IMR-90 (cell line): ENCODE results near the gene ASTN2.

Experiments
- BHLHE40 ChIP-seq: fragments of 150-350 bp; IDR thresholded peaks from 2 replicates; pipeline ENCODE4 v1.6.1; 2016; ENCODE audit warnings: mild to moderate bottlenecking, low read depth, low read length
- CEBPB ChIP-seq: IDR thresholded peaks from 2 replicates; pipeline ENCODE4 v1.6.1; 2012; ENCODE audit warnings: low read depth, low read length, improper control_type of control experiment
- CTCF ChIP-seq: conservative IDR thresholded peaks from 2 replicates; pipeline ENCODE4 v1.5.1; 2012; ENCODE audit warnings: mild to moderate bottlenecking, low read depth, low read length, improper control_type of control experiment
- FOS ChIP-seq: fragments of 150-350 bp; IDR thresholded peaks from 2 replicates; pipeline ENCODE4 v1.6.1; 2016; ENCODE audit warnings: low read depth, low read length
- MXI1 ChIP-seq: IDR thresholded peaks from 2 replicates; pipeline ENCODE4 v1.6.1; 2012; ENCODE audit warnings: low read depth, mild to moderate bottlenecking, low read length, moderate library complexity, borderline replicate concordance
- NFE2L2 ChIP-seq: fragments of 150-350 bp; IDR thresholded peaks from 2 replicates; pipeline ENCODE4 v1.6.1; 2016; ENCODE audit warnings: low read depth, mild to moderate bottlenecking, low read length
- POLR2A ChIP-seq: IDR thresholded peaks from 2 replicates; pipeline ENCODE4 v1.6.1; 2012; ENCODE audit warnings: mild to moderate bottlenecking, low read depth, low read length
- SMC3 ChIP-seq: fragments of 150-350 bp; IDR thresholded peaks from 2 replicates; pipeline ENCODE4 v1.6.1; 2016; ENCODE audit warnings: low read depth, mild to moderate bottlenecking, antibody characterized with exemption, low read length, moderate library complexity
- USF2 ChIP-seq: fragments of 150-350 bp; IDR thresholded peaks from 2 replicates; pipeline ENCODE4 v1.6.1; 2017; ENCODE audit warnings: mild to moderate bottlenecking, antibody characterized with exemption, low read length, low read depth

- no peak for TF ChIP-seq CTCF
- TF ChIP-seq POLR2A = no peak
- TF ChIP-seq SMC3 = no peak
- no peak for TF ChIP-seq MXI1
- no peak for TF ChIP-seq NFE2L2
- TF ChIP-seq CEBPB = no peak
- no peak for TF ChIP-seq USF2
- TF ChIP-seq FOS = no peak
- no peak for TF ChIP-seq BHLHE40
These were observed 946.5 kb downstream of the ASTN2 start for GRCh38 chr9:116468369-116468768.
